Measurements from ENCODE around the gene PADI2.

DNA sequence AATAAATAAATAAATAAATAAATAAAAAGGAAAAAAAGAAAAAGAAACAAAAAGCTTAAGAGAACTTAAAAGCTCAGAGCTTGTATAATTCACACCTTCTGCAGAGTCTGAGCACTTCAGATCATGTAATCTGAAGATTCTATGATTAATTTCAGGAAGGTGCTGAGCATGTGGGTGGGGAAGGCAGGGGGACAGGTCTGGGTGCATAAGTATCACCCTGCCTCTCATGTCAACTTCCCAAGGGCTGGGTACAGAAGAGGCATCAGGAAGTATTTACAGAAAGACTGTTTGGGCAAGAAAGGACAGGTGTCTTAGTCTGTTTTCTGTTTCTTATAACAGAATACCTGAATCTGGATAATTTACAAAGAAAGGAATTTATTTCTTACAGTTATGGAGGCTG, 20.4 kb upstream of the PADI2 start:
- TF ChIP-seq, protein P1, sequence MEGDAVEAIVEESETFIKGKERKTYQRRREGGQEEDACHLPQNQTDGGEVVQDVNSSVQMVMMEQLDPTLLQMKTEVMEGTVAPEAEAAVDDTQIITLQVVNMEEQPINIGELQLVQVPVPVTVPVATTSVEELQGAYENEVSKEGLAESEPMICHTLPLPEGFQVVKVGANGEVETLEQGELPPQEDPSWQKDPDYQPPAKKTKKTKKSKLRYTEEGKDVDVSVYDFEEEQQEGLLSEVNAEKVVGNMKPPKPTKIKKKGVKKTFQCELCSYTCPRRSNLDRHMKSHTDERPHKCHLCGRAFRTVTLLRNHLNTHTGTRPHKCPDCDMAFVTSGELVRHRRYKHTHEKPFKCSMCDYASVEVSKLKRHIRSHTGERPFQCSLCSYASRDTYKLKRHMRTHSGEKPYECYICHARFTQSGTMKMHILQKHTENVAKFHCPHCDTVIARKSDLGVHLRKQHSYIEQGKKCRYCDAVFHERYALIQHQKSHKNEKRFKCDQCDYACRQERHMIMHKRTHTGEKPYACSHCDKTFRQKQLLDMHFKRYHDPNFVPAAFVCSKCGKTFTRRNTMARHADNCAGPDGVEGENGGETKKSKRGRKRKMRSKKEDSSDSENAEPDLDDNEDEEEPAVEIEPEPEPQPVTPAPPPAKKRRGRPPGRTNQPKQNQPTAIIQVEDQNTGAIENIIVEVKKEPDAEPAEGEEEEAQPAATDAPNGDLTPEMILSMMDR (optimal IDR thresholded peaks at IDR 0.05 in 1 of 3, IDR thresholded peaks at IDR 0.05 in 1 of 3, conservative IDR thresholded peaks at IDR 0.05 in 1 of 3; ENCODE audit: extremely low read depth in 1 of 3, insufficient read depth in 2 of 3, low read length in 3 of 3) = no peak
- no peak for TF ChIP-seq EZH2 (IDR thresholded peaks at IDR 0.05; ENCODE audit: low read length)
